ENCODE data around the gene KLRD1. TPM values are rescaled to one million over a fixed set of nuclear protein-coding genes. Genes with fewer than 3 reads are reported as not detected.

Gene KLRD1
- not detected in 2 replicates for total RNA-seq (2014; rRNA removed; shearing (Covaris generic))
- polyA plus RNA-seq (2015; cell fraction: cytosol; rRNA removed) = not detected in 2 replicates
- polyA plus RNA-seq (2015; cell fraction: nucleus; rRNA removed) = not detected in 2 replicates

- in situ Hi-C loops (cut with HindIII; ENCODE audit: low pct_unique_long_range_greater_than_20kb, low sequenced_read_pairs) = no loop called here
- no peak for DNase-seq (ENCODE audit: low read depth, low spot score)
These were observed at the start of gene KLRD1 for GRCh38 chr12:10307630-10308029. Gene KLRD1 (plus strand): TSS chr12:10307870. CDS start chr12:10308078, 208 bp downstream.

GRCh38 chr12:10260927-10261326 lies 46.7 kb upstream of the KLRD1 start:
- DNase-seq (ENCODE audit: low read depth, low spot score) = no peak
- in situ Hi-C loops (cut with HindIII; ENCODE audit: low pct_unique_long_range_greater_than_20kb, low sequenced_read_pairs) = no loop called here

GRCh38 chr12:10268037-10268436 lies 39.6 kb upstream of the KLRD1 start:
- no peak for DNase-seq (ENCODE audit: low read depth, low spot score)
- in situ Hi-C loops (cut with HindIII; ENCODE audit: low pct_unique_long_range_greater_than_20kb, low sequenced_read_pairs) = no loop called here

GRCh38 chr12:10272467-10272866 lies 35.2 kb upstream of the KLRD1 start:
- in situ Hi-C loops (cut with HindIII; ENCODE audit: low pct_unique_long_range_greater_than_20kb, low sequenced_read_pairs) = no loop called here

GRCh38 chr12:10276774-10277173 lies 30.9 kb upstream of the KLRD1 start:
- DNase-seq (ENCODE audit: low read depth, low spot score) = no peak
- in situ Hi-C loops (cut with HindIII; ENCODE audit: low pct_unique_long_range_greater_than_20kb, low sequenced_read_pairs) = no loop called here

More at GRCh38 chr12:10272467-10272866, 35.2 kb upstream of the KLRD1 start:
- no peak for DNase-seq (ENCODE audit: low read depth, low spot score)

GRCh38 chr12:10278104-10278503 lies 29.6 kb upstream of the KLRD1 start:
- DNase-seq (ENCODE audit: low read depth, low spot score) = no peak
- in situ Hi-C loops (cut with HindIII; ENCODE audit: low pct_unique_long_range_greater_than_20kb, low sequenced_read_pairs) = no loop called here

- no peak for DNase-seq (ENCODE audit: low read depth, low spot score)
- in situ Hi-C loops (cut with HindIII; ENCODE audit: low pct_unique_long_range_greater_than_20kb, low sequenced_read_pairs) = no loop called here
These were observed 27.7 kb upstream of the KLRD1 start for GRCh38 chr12:10279937-10280336.

- no peak for DNase-seq (ENCODE audit: low read depth, low spot score)
- in situ Hi-C loops (cut with HindIII; ENCODE audit: low pct_unique_long_range_greater_than_20kb, low sequenced_read_pairs) = no loop called here
These were observed 24.6 kb upstream of the KLRD1 start for GRCh38 chr12:10283027-10283426.

- no peak for DNase-seq (ENCODE audit: low read depth, low spot score)
These were observed 21.8 kb upstream of the KLRD1 start for GRCh38 chr12:10285919-10286318.

GRCh38 chr12:10289005-10289754 lies 18.5 kb upstream of the KLRD1 start:
- in situ Hi-C loops (cut with HindIII; ENCODE audit: low pct_unique_long_range_greater_than_20kb, low sequenced_read_pairs) = no loop called here
- DNase-seq (ENCODE audit: low read depth, low spot score) = no peak

More at GRCh38 chr12:10285919-10286318, 21.8 kb upstream of the KLRD1 start:
- in situ Hi-C loops (cut with HindIII; ENCODE audit: low pct_unique_long_range_greater_than_20kb, low sequenced_read_pairs) = no loop called here

- in situ Hi-C loops (cut with HindIII; ENCODE audit: low pct_unique_long_range_greater_than_20kb, low sequenced_read_pairs) = no loop called here
- no peak for DNase-seq (ENCODE audit: low read depth, low spot score)
These were observed 16.6 kb upstream of the KLRD1 start for GRCh38 chr12:10291030-10291429.

- in situ Hi-C loops (cut with HindIII; ENCODE audit: low pct_unique_long_range_greater_than_20kb, low sequenced_read_pairs) = no loop called here
- DNase-seq (ENCODE audit: low read depth, low spot score) = no peak
These were observed 14.5 kb upstream of the KLRD1 start for GRCh38 chr12:10293151-10293550.

GRCh38 chr12:10293570-10294227 lies 14.0 kb upstream of the KLRD1 start:
- in situ Hi-C loops (cut with HindIII; ENCODE audit: low pct_unique_long_range_greater_than_20kb, low sequenced_read_pairs) = no loop called here
- DNase-seq (ENCODE audit: low read depth, low spot score) = no peak

- DNase-seq (ENCODE audit: low read depth, low spot score) = no peak
- in situ Hi-C loops (cut with HindIII; ENCODE audit: low pct_unique_long_range_greater_than_20kb, low sequenced_read_pairs) = no loop called here
These were observed 6.6 kb upstream of the KLRD1 start for GRCh38 chr12:10301103-10301502.

GRCh38 chr12:10304161-10304574 lies 3.5 kb upstream of the KLRD1 start:
- no peak for DNase-seq (ENCODE audit: low read depth, low spot score)

GRCh38 chr12:10305411-10305810 lies 2.3 kb upstream of the KLRD1 start:
- no peak for DNase-seq (ENCODE audit: low read depth, low spot score)
- in situ Hi-C loops (cut with HindIII; ENCODE audit: low pct_unique_long_range_greater_than_20kb, low sequenced_read_pairs) = no loop called here

More at GRCh38 chr12:10304161-10304574, 3.5 kb upstream of the KLRD1 start:
- in situ Hi-C loops (cut with HindIII; ENCODE audit: low pct_unique_long_range_greater_than_20kb, low sequenced_read_pairs) = no loop called here

GRCh38 chr12:10310926-10311720 lies 3.5 kb downstream of the KLRD1 start:
- DNase-seq (ENCODE audit: low read depth, low spot score) = no peak
- in situ Hi-C loops (cut with HindIII; ENCODE audit: low pct_unique_long_range_greater_than_20kb, low sequenced_read_pairs) = no loop called here

- DNase-seq (ENCODE audit: low read depth, low spot score) = no peak
- in situ Hi-C loops (cut with HindIII; ENCODE audit: low pct_unique_long_range_greater_than_20kb, low sequenced_read_pairs) = no loop called here
These were observed 11.7 kb downstream of the KLRD1 start for GRCh38 chr12:10319388-10319787.
